Upper lobe of left lung (tissue), 4 donors: ENCODE results near the gene FAM227B.

Source experiments
- POLR2A ChIP-seq, 4 donors: fragments of 450-650 bp; IDR thresholded peaks; one replicate each; pipeline ENCODE4 v1.5.1; 2016 to 2017; ENCODE audit warnings: antibody characterized with exemption in 4 of 4, mild to moderate bottlenecking in 2 of 4
- TF ChIP-seq, protein P1 (sequence below), 6 experiments: fragments of 450-650 bp in 4 of 6; fragments of 200-600 bp in 2 of 6; sonication (generic) in 2 of 6; IDR thresholded peaks; one replicate each; pipeline ENCODE4 v1.5.1; 2016 to 2019; ENCODE audit warnings: antibody characterized with exemption in 6 of 6

DNA sequence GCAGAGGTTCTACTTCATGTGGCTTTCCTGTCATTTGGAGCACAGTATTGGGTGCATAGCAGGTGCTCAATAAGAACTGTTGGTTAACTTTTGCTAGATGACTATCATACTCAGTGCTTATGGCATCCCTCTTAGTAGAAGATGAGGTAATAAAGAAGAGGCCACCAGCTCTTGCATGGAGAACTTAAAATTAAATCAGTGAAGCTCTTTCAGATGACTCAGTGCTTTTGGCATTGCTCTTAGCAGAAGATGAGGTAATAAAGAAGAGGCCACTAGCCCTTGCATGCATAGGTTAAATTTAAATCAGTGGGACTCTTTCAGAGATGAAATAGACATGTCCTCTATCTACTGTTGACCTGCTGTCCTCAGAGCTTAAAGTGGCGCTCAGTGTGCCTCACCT is 307.0 kb downstream of the FAM227B start:
- TF ChIP-seq, protein P1, sequence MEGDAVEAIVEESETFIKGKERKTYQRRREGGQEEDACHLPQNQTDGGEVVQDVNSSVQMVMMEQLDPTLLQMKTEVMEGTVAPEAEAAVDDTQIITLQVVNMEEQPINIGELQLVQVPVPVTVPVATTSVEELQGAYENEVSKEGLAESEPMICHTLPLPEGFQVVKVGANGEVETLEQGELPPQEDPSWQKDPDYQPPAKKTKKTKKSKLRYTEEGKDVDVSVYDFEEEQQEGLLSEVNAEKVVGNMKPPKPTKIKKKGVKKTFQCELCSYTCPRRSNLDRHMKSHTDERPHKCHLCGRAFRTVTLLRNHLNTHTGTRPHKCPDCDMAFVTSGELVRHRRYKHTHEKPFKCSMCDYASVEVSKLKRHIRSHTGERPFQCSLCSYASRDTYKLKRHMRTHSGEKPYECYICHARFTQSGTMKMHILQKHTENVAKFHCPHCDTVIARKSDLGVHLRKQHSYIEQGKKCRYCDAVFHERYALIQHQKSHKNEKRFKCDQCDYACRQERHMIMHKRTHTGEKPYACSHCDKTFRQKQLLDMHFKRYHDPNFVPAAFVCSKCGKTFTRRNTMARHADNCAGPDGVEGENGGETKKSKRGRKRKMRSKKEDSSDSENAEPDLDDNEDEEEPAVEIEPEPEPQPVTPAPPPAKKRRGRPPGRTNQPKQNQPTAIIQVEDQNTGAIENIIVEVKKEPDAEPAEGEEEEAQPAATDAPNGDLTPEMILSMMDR (IDR thresholded peaks at IDR 0.05) = no peak
- TF ChIP-seq POLR2A (IDR thresholded peaks at IDR 0.05) = no peak
